GM19099 (cell line): ENCODE data around the gene CLIP1.

ENCODE experiments used
- POLR2A ChIP-seq: IDR thresholded peaks from 3 replicates; pipeline ENCODE4 v1.6.1; 2011; ENCODE audit warnings: low read depth; ENCODE audit not compliant: insufficient read length; ENCODE audit errors: extremely low read depth

Gene CLIP1

GRCh38 chr12:122355706-122356105 is 66.8 kb downstream of the CLIP1 start:
- no peak for TF ChIP-seq POLR2A

- no peak for TF ChIP-seq POLR2A
These were observed 67.4 kb downstream of the CLIP1 start for GRCh38 chr12:122354958-122355641.

- TF ChIP-seq POLR2A, result no peak
These were observed 70.1 kb downstream of the CLIP1 start for GRCh38 chr12:122352394-122352793.

GRCh38 chr12:122350141-122350848 is 72.2 kb downstream of the CLIP1 start:
- TF ChIP-seq POLR2A, result no peak

- no peak for TF ChIP-seq POLR2A
These were observed 73.4 kb downstream of the CLIP1 start for GRCh38 chr12:122349078-122349477.

GRCh38 chr12:122348505-122348904 is 74.0 kb downstream of the CLIP1 start:
- no peak for TF ChIP-seq POLR2A

GRCh38 chr12:122346054-122346453 is 76.4 kb downstream of the CLIP1 start:
- TF ChIP-seq POLR2A, result no peak

- no peak for TF ChIP-seq POLR2A
These were observed 77.4 kb downstream of the CLIP1 start for GRCh38 chr12:122345042-122345441.

- no peak for TF ChIP-seq POLR2A
These were observed 86.2 kb downstream of the CLIP1 start for GRCh38 chr12:122336015-122336946.

- no peak for TF ChIP-seq POLR2A
These were observed 89.1 kb downstream of the CLIP1 start for GRCh38 chr12:122333142-122334087.

- TF ChIP-seq POLR2A, result no peak
These were observed 94.7 kb downstream of the CLIP1 start for GRCh38 chr12:122327494-122328385.

GRCh38 chr12:122327014-122327413 is 95.5 kb downstream of the CLIP1 start:
- no peak for TF ChIP-seq POLR2A

GRCh38 chr12:122326586-122326985 is 95.9 kb downstream of the CLIP1 start:
- no peak for TF ChIP-seq POLR2A

- TF ChIP-seq POLR2A, result no peak
These were observed 99.0 kb downstream of the CLIP1 start for GRCh38 chr12:122323311-122324019.
